Epithelial cell of esophagus (primary cell): Measurements from ENCODE around the gene NAALADL1.

Experiments used
- DNase-seq: peaks from one replicate; pipeline ENCODE4 v3.0.0; 2010; ENCODE audit warnings: low read depth
- H3K4me3 ChIP-seq: 2 replicates; pipeline ENCODE4 v1.5.1; 2011; ENCODE audit warnings: mild to moderate bottlenecking, low read length, control low read depth
- TF ChIP-seq, protein P1 (sequence below): IDR thresholded peaks from 2 replicates; pipeline ENCODE4 v1.5.1; 2011; ENCODE audit warnings: low read depth, mild to moderate bottlenecking, low read length, control low read depth, inconsistent platforms; ENCODE audit not compliant: insufficient read depth; ENCODE audit errors: missing control alignments

Gene NAALADL1

DNA sequence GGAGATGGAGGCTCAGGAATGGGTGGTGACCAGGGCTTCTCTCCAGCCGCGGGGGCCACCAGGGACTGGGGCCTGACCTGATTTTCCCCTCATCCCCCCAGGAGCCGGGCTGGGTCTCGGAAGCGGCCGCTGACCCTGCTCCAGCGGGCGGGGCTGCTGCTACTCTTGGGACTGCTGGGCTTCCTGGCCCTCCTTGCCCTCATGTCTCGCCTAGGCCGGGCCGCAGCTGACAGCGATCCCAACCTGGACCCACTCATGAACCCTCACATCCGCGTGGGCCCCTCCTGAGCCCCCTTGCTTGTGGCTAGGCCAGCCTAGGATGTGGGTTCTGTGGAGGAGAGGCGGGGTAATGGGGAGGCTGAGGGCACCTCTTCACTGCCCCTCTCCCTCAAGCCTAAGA is 29.5 kb upstream of the NAALADL1 start:
- H3K4me3 ChIP-seq: no peak overlapping the region
- TF ChIP-seq, protein P1, sequence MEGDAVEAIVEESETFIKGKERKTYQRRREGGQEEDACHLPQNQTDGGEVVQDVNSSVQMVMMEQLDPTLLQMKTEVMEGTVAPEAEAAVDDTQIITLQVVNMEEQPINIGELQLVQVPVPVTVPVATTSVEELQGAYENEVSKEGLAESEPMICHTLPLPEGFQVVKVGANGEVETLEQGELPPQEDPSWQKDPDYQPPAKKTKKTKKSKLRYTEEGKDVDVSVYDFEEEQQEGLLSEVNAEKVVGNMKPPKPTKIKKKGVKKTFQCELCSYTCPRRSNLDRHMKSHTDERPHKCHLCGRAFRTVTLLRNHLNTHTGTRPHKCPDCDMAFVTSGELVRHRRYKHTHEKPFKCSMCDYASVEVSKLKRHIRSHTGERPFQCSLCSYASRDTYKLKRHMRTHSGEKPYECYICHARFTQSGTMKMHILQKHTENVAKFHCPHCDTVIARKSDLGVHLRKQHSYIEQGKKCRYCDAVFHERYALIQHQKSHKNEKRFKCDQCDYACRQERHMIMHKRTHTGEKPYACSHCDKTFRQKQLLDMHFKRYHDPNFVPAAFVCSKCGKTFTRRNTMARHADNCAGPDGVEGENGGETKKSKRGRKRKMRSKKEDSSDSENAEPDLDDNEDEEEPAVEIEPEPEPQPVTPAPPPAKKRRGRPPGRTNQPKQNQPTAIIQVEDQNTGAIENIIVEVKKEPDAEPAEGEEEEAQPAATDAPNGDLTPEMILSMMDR: no peak
- no peak for DNase-seq

DNA sequence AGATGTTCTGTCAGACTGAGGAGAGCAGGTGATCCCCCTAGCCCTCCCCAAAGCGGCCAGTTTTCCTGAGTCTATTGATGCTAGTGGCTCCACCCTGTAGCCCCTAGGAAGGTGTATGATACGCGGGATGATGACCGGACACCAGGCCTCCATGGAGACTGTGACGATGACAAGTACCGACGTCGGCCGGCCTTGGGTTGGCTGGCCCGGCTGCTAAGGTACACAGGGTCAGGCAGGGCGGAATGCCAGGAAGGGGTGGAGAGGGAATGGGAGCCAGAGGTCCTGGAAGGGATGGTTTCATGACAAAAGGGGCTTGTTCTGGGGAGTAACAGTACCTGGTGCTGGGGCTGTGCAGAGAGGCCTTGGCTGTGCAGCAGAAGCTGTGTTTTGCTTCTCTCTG is 28.9 kb upstream of the NAALADL1 start:
- no peak for DNase-seq
- H3K4me3 ChIP-seq: no peak overlapping the region
- TF ChIP-seq, protein P1: no peak

- DNase-seq: no peak
- H3K4me3 ChIP-seq: no peak overlapping the region
- TF ChIP-seq, protein P1: no peak
Observed at GRCh38 chr11:65086809-65087208, 28.5 kb upstream of the NAALADL1 start.

- TF ChIP-seq, protein P1: no peak
- no peak for DNase-seq
- H3K4me3 ChIP-seq: no peak overlapping the region
Observed at GRCh38 chr11:65085446-65085845, 27.1 kb upstream of the NAALADL1 start.

DNA sequence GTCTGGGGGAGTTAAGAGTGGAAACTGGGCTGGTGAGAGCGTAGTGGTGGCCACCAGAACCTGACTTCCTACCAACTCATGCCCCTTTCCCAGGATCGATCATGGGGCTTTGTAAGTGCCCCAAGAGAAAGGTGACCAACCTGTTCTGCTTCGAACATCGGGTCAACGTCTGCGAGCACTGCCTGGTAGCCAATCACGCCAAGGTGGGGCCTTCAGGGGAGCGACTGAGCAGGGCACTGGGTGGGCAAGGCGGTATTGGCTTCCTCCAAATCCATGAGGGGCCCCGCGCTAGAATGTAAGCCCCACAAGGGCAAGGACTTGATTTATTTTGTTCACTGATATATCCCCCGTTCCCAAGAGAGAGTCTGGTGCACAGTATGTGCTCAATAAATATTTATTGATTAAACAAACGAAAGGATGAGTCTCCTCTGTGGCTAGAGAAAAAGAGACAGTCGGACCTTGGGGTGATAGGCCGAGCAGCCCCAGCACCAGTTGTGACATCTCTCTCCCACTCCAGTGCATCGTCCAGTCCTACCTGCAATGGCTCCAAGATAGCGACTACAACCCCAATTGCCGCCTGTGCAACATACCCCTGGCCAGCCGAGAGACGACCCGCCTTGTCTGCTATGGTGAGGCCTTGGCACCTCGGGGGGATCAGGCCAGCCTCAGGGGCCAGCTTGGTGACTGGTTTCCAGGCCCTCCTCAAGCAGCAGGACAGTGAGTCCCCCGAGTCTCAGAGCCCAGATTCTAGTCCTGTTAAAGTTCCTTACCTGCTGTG is 26.4 kb upstream of the NAALADL1 start:
- DNase-seq: no peak
- TF ChIP-seq, protein P1: no peak
- H3K4me3 ChIP-seq: peak overlapping the region; percentile 98

- TF ChIP-seq, protein P1: no peak
- peak; percentile 96 for DNase-seq
- H3K4me3 ChIP-seq: peak within 1 kb of the TSS; percentile 98
Observed at GRCh38 chr11:65083834-65084597, 25.7 kb upstream of the NAALADL1 start, which contains the start of the genes CDCA5 and ZFPL1. TSS of gene CDCA5 (minus strand) at chr11:65084040. CDS start at chr11:65083978, 62 bp downstream. TSS of gene ZFPL1 (plus strand) at chr11:65084222. CDS start at chr11:65084699, 477 bp downstream.
